RPMI7951 (cell line): ENCODE data around the gene CFAP20. TPM values are rescaled to one million over a fixed set of nuclear protein-coding genes. Genes with fewer than 3 reads are reported as not detected.
"Not testable (repeated sequence)": the region's sequence is repeated elsewhere in the genome, so short reads cannot be mapped to it uniquely, and the experiment has no call there.

Source experiments
- DNase-seq: peaks from one replicate; pipeline ENCODE4 v3.0.0-alpha.2; 2012; ENCODE audit warnings: low read depth
- total RNA-seq: library from RNA; depleted of rRNA; stranded (reverse); fragments of >200 nt; shearing (Covaris generic); gene quantifications from 2 replicates; pipeline ENCODE4 v1.2.3, GENCODE V29; 2014

The CFAP20 gene
- total RNA-seq, 1 experiment from 2014 or later: 110 TPM

- peak; percentile 71 for DNase-seq
Observed at GRCh38 chr16:58098207-58099096, 30.7 kb downstream of the CFAP20 start.

DNA sequence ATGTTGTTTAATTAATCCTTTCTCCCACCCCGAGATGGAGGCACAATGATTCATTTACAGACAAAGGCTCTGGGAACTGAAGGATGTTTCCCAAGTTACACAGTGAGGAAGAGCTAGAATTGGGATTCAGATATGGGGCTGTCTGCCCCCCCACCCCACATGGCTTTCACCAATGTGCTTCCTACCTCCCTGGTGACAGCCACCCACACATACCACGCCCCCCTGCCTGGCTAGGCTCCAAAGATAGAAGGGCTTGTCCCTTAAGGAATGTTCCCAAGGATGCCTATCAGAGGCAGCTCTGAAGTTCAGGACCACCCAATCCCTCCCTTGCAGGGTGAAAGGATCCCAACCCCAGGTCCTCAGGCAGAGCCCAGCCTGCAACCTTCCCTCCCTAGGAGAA is 32.9 kb downstream of the CFAP20 start:
- no peak for DNase-seq

GRCh38 chr16:58095575-58095960 is 33.6 kb downstream of the CFAP20 start:
- not testable (repeated sequence) for DNase-seq

GRCh38 chr16:58094791-58095574 is 34.2 kb downstream of the CFAP20 start:
- DNase-seq: no peak

- DNase-seq: no peak
Observed at GRCh38 chr16:58094026-58094425, 35.2 kb downstream of the CFAP20 start.

- DNase-seq: not testable (repeated sequence)
Observed at GRCh38 chr16:58090396-58090795, 38.8 kb downstream of the CFAP20 start.

GRCh38 chr16:58088091-58088490 is 41.1 kb downstream of the CFAP20 start:
- no peak for DNase-seq

DNA sequence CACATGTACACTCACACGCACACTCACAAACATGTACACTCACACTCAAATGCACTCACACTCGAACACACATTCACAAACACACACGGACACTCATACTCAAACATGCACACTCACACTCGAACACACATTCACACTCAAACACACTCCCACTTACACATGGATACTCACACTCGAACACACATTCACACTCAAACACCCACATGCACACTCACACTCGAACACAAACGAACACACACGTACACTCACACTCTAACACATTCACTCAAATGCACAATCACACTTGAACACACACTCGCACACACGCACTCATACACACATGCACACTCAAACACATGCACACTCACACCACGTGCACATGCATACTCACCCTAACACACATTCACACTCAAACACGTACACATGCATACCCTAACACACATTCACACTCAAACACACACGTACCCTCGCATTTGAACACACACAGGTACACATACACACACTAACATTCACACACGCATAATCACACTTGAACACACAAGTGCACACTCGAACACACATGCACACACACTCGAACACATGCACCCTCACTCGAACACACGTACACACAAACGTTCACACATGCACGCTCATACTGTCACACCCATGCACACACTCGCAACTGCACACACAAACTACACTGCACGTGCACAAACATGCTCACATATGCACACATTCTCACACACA is 41.8 kb downstream of the CFAP20 start:
- no peak for DNase-seq

DNA sequence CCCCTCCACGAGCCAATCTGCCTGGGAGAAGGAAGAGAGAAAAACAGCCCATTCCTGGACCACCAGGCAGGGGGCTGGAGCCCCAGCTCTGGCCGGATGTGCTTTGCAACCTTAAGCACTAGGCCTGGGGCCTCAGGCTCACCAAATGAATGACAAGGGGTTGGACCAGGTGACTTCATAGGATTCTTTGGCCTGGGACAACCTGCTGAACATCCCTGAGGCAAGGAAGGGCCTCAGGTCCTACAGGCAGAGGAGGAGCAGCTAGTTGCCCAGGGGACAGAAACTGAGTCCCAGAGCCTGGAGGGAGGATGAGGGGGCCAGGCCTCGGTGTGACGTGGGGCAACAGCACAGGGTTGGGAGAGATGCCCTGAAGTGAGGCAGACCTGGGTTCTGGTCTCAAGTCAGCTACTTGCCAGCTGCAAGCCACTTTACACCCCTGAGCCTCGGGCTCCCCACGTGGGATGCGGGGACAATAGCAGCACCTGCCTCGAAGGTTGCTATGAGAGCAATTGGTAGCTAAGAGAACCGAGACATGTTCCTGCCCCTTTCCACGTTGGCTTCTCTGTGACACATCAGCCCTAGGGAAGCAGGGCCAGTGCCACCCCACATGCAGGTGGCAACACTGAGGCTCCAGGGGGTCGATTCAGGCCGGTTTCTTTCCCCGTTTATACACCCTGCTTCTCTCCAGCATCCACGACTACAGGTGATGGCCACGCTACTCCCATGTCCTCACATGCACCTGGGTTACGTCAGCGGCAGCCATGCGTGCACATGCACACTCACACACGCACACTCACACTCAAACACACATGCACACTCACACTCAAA is 42.6 kb downstream of the CFAP20 start:
- DNase-seq: no peak

DNA sequence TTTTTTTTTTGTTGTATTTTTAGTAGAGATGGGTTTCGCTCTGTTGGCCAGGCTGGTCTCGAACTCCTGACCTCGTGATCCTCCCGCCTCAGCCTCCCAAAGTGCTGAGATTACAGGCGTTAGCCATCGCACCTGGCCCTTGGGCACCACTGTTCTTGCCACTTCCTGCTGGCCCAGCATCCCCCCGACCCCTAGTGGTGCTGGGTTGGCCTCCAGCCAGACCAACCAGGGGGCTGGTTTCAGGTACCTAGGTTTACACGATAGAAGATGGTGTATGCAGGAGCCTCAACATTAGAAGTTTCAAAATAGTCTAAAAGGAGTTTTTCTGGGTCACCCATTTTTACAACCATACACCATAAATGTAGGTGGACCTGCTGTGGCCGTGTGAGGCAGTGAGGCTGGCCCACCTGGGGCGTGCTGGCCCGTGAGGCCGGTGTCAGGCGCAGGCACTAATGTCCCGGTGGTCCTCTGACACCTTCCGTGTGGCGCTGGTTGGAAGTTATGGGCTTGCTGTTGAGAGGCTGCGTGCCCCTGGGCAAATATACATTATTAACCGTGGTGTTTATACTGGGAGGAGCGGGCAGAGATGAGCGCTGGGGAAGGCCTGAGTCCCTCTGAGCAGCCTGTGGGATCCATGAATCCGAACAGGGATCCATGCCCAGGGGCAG is 43.5 kb downstream of the CFAP20 start:
- no peak for DNase-seq

GRCh38 chr16:58085171-58085570 is 44.0 kb downstream of the CFAP20 start:
- DNase-seq: no peak

- no peak for DNase-seq
Observed at GRCh38 chr16:58084635-58085034, 44.5 kb downstream of the CFAP20 start.

GRCh38 chr16:58082381-58082780 is 46.8 kb downstream of the CFAP20 start:
- no peak for DNase-seq

DNA sequence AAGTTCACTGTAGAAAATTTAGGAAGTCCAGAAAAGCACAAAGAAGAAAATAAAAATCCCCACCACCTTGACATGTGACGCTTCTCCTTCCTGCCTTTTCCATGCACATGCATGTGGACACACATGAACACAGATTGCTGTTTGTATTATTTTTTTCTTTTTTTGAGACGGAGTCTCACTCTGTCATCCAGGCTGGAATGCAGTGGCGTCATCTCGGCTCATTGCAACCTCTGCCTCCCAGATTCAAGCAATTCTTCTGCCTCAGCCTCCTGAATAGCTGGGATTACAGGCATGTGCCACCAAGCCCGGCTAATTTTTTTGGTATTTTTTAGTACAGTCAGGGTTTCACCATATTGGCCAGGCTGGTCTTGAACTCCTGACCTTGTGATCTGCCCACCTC is 48.5 kb downstream of the CFAP20 start:
- not testable (repeated sequence) for DNase-seq

DNA sequence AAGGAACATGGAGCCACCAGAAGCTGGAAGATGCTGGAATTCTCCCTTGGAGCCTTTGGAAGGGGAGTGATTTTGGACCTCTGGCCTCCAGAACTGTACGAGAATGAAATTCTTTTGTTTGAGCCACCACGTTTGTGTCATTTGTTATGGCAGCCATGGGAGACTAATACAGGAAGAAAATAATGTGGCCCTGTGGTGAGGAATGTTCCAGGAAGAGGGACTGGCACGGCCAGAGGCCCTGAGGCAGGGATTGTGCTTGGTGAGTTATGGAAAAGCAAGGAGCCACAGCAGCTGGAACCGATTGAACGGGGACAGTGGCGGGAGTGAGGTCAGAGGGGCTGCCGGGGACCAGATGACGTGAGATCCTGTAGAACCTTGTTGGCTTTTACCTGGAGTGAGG is 51.4 kb downstream of the CFAP20 start:
- peak; percentile 24 for DNase-seq

DNA sequence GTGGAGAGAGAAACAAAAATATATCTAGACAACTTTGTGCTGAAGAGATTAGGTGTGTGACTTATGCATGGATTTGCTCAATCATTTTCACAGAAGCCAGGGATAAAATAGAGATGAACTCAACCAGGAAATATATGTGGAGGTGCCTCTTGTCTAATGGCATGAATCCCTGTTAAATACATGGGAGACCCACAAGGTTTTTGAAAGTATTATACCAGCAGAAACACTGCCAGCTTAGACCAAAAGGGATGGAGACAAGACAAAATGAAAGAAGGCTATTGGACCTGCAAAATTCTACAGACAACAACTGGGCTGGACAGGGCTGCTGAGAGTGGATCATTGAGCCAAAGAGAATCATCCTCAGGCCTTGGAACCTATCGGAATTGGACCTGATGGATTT is 52.7 kb downstream of the CFAP20 start:
- DNase-seq: no peak

DNA sequence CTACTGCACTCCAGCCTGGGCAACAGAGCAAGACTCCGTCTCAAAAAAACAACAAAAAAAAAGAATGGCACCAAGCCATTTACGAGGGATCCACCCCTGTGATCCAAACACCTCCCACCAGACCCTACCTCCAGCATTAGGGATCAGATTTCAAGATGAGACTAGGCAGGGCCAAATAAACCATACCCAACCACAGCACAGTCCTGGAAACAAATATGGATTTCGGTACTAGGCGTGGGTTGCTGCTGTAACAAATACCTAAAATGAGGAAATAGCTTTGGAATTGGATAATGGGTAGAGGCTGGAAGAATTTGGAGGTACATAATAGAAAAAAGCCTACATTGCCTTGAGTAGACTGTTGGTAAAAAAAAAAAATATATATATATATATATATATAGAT is 54.5 kb downstream of the CFAP20 start:
- DNase-seq: no peak

- not testable (repeated sequence) for DNase-seq
Observed at GRCh38 chr16:58073086-58073485, 56.1 kb downstream of the CFAP20 start.

DNA sequence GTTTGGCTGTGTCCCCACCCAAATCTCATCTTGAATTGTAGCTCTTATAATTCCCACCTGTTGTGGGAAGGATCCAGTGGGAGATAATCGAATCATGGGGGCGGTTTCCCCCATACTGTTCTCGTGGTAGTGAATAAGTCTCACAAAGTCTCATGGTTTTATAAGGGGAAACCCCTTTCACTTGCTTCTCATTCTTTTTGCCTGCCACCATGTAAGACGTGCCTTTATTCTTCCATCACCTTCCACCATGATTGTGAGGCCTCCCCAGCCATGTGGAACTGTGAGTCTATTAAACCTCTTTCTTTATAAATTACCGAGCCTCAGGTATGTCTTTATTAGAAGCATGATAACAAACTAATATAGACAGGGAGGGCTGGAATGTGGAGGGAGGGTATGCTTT is 57.0 kb downstream of the CFAP20 start:
- not testable (repeated sequence) for DNase-seq

- no peak for DNase-seq
Observed at GRCh38 chr16:58070585-58070984, 58.6 kb downstream of the CFAP20 start.
